CD4-positive, alpha-beta T cell (primary cell): Measurements from ENCODE around the gene LIN54. TPM values are rescaled to one million over a fixed set of nuclear protein-coding genes. Genes with fewer than 3 reads are reported as not detected.

Experiments used
- ATAC-seq: fragments of 200-7000 bp; cut with Tn5 transposase; one replicate; pipeline ENCODE4 v1.10.0; 2022; ENCODE audit warnings: mild to moderate bottlenecking; ENCODE audit not compliant: poor library complexity
- CTCF ChIA-PET: fragments of 350-600 bp; sonication (Branson Sonifier 250); formaldehyde crosslinking; loops from one replicate; lab custom pipeline; 2021; ENCODE audit warnings: antibody characterized with exemption, inconsistent platforms; lab: Charles Lee
- POLR2A ChIA-PET: fragments of 350-600 bp; sonication (Branson Sonifier 250); formaldehyde crosslinking; loops from one replicate; lab custom pipeline; 2021; ENCODE audit warnings: antibody characterized with exemption, inconsistent platforms; lab: Charles Lee
- DNase-seq, 14 experiments: peaks; one replicate each; pipeline ENCODE4 v3.0.0-alpha.2; 2013 to 2020; ENCODE audit warnings: mixed read lengths in 2 of 14
- H3K27ac ChIP-seq, 2 donors: one replicate each; pipeline versions ENCODE4 v1.5.1 to v1.7.0; 2013; ENCODE audit warnings: low read length in 2 of 2, low read depth in 1 of 2, mild to moderate bottlenecking in 1 of 2
- H3K27me3 ChIP-seq, 2 experiments: 1 replicate in 1 of 2; 2 replicates in 1 of 2; pipeline versions ENCODE4 v1.6.1 to v1.7.0; 2013; ENCODE audit warnings: low read length in 2 of 2, control low read depth in 1 of 2, mild to moderate bottlenecking in 1 of 2, moderate library complexity in 1 of 2; ENCODE audit not compliant: insufficient read depth in 2 of 2, control insufficient read depth in 1 of 2
- H3K36me3 ChIP-seq: one replicate; pipeline ENCODE4 v1.6.1; 2013; ENCODE audit warnings: low read length, control low read depth; ENCODE audit not compliant: insufficient read depth
- H3K4me1 ChIP-seq: one replicate; pipeline ENCODE4 v1.6.1; 2013; ENCODE audit warnings: low read length, control low read depth; ENCODE audit not compliant: insufficient read depth
- H3K4me3 ChIP-seq: one replicate; pipeline ENCODE4 v1.5.1; 2013; ENCODE audit warnings: mild to moderate bottlenecking, low read length, moderate library complexity
- H3K9me3 ChIP-seq, 2 experiments: 1 replicate in 1 of 2; 2 replicates in 1 of 2; pipeline versions ENCODE4 v1.6.1 to v1.7.0; 2013; ENCODE audit warnings: low read length in 2 of 2, mild to moderate bottlenecking in 2 of 2, control low read depth in 1 of 2, moderate library complexity in 1 of 2; ENCODE audit not compliant: control insufficient read depth in 1 of 2, insufficient read depth in 1 of 2
- H3K27ac Mint-ChIP-seq: one replicate; pipeline ENCODE4 v1.8.0; 2020; ENCODE audit warnings: mixed read lengths
- H3K27me3 Mint-ChIP-seq: one replicate; pipeline ENCODE4 v1.8.0; 2021; ENCODE audit warnings: mixed read lengths
- H3K36me3 Mint-ChIP-seq: one replicate; pipeline ENCODE4 v1.8.0; 2021; ENCODE audit warnings: low read depth, mixed read lengths
- H3K4me1 Mint-ChIP-seq: one replicate; pipeline ENCODE4 v1.8.0; 2021; ENCODE audit warnings: low read depth, mixed read lengths
- H3K4me3 Mint-ChIP-seq: one replicate; pipeline ENCODE4 v1.8.0; 2020; ENCODE audit warnings: mild to moderate bottlenecking, mixed read lengths
- H3K9me3 Mint-ChIP-seq: one replicate; pipeline ENCODE4 v1.8.0; 2020; ENCODE audit warnings: mixed read lengths
- intact Hi-C, 2 experiments: fragments of 100-400 bp; cut with DNase I in 1 of 2; cut with micrococcal nuclease in 1 of 2; formaldehyde crosslinking; loops; one replicate each; pipeline versions ENCODE4 v1.15.1 to v1.9.0; 2023 to 2025; cut with DNase I, micrococcal nuclease
- total RNA-seq, 174 experiments: library from RNA in 2 of 174; stranded (reverse) in 2 of 174; gene quantifications; one replicate each; pipeline ENCODE4 v1.2.3 and lab custom pipeline; 2021 to 2026
- TF ChIP-seq, protein P1 (sequence below): fragments of 200-600 bp; IDR thresholded peaks from one replicate; pipeline ENCODE4 v1.8.0; 2022; ENCODE audit warnings: antibody characterized with exemption, mild to moderate bottlenecking

Gene LIN54
- total RNA-seq, 2 experiments from 2014 or later = 11.0 to 12.1 TPM

DNA sequence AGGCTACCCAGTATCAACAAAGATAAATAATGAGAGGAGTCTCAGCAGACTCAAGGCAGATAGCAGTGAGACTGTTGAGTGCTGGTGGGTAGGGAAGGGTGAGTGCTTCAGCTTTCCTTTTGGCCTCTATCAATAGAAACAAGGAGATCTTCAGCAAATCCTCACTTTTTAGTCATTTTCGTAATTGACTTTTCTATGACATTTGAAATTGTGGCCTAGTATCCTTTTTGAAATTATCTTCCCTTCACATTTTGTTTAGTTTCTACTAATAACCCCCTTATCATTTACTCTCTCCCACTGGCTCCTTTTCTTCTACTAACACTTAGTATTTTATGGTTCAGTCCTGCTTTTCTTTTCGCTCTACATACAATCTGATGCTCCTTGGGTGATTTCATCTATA, 44.9 kb downstream of the LIN54 start:
- Histone ChIP-seq H3K27ac (no peak overlapping the region), H3K4me1 (no peaks in the 10 kb centered on the region), H3K27me3 (no peaks in the 10 kb centered on the region), H3K4me3 (no peak overlapping the region), H3K36me3 (peaks cover 43% of the 10 kb centered on the region), H3K9me3 (no peaks in the 10 kb centered on the region)
- POLR2A ChIA-PET = no interaction called here
- Mint-ChIP-seq H3K27ac (no peak overlapping the region), H3K36me3 (peaks cover 81% of the 10 kb centered on the region), H3K27me3 (no peaks in the 10 kb centered on the region), H3K4me3 (no peak overlapping the region), H3K4me1 (no peaks in the 10 kb centered on the region), H3K9me3 (no peaks in the 10 kb centered on the region)
- TF ChIP-seq, protein P1, sequence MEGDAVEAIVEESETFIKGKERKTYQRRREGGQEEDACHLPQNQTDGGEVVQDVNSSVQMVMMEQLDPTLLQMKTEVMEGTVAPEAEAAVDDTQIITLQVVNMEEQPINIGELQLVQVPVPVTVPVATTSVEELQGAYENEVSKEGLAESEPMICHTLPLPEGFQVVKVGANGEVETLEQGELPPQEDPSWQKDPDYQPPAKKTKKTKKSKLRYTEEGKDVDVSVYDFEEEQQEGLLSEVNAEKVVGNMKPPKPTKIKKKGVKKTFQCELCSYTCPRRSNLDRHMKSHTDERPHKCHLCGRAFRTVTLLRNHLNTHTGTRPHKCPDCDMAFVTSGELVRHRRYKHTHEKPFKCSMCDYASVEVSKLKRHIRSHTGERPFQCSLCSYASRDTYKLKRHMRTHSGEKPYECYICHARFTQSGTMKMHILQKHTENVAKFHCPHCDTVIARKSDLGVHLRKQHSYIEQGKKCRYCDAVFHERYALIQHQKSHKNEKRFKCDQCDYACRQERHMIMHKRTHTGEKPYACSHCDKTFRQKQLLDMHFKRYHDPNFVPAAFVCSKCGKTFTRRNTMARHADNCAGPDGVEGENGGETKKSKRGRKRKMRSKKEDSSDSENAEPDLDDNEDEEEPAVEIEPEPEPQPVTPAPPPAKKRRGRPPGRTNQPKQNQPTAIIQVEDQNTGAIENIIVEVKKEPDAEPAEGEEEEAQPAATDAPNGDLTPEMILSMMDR = no peak
- intact Hi-C loops = no loop called here
- ATAC-seq = no peak
- DNase-seq = no peak
- CTCF ChIA-PET = no interaction called here

DNA sequence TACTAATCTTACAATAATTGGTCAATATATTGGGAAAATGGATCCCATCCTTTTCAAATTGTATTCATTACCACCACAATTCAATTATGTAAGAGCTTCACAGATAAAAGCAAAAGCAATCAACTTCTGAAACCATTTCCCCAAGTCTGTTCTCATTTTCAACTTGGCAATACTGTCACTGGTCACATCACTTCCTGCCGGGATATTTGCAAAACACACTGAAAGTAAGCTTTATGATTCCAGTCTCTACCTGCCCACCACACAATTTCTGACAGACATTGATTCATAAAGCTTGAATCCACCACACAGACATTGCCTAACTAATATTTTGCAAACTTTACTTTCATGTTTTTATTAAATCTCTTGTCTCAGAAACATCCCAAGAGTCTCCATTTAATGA, 53.6 kb downstream of the LIN54 start:
- Mint-ChIP-seq H3K27ac (no peak overlapping the region), H3K4me1 (peaks cover 14% of the 10 kb centered on the region), H3K9me3 (no peaks in the 10 kb centered on the region), H3K27me3 (no peaks in the 10 kb centered on the region), H3K36me3 (peaks cover 48% of the 10 kb centered on the region), H3K4me3 (no peak overlapping the region)
- H3K36me3 ChIP-seq = peaks cover 10% of the 10 kb centered on the region
- H3K4me1 ChIP-seq = no peaks in the 10 kb centered on the region
- ATAC-seq (no peak), DNase-seq (no peak)
- H3K9me3 ChIP-seq = no peaks in the 10 kb centered on the region
- H3K27me3 ChIP-seq = no peaks in the 10 kb centered on the region
- ChIA-PET CTCF (no interaction called here), POLR2A (no interaction called here)
- no peak overlapping the region for H3K4me3 ChIP-seq
- H3K27ac ChIP-seq = no peak overlapping the region
- TF ChIP-seq, protein P1 = no peak
- intact Hi-C loops = no loop called here

DNA sequence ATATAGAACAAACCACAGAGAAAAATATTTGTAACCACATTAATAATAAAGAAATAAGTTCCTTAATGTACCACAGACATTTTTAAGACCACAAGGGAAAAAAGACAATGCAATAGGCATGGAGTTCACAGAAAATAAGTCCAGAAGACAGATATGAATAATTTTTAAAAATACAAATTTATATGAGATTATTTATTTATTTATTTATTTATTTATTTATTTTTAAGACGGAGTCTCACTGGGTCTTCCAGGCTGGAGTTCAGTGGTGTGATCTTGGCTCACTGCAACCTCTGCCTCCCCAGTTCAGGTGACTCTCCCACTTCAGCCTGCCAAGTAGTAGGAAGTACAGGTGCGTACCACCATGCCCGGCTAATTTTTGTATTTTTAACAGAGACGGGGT, 56.4 kb downstream of the LIN54 start:
- no peaks in the 10 kb centered on the region for H3K9me3 Mint-ChIP-seq
- ATAC-seq (no peak), DNase-seq (no peak)
- Histone ChIP-seq H3K27ac (no peak overlapping the region), H3K4me3 (no peak overlapping the region), H3K27me3 (no peaks in the 10 kb centered on the region), H3K4me1 (no peaks in the 10 kb centered on the region), H3K9me3 (no peaks in the 10 kb centered on the region), H3K36me3 (no peaks in the 10 kb centered on the region)
- no peak overlapping the region for H3K27ac Mint-ChIP-seq
- POLR2A ChIA-PET = no interaction called here
- no peak overlapping the region for H3K4me3 Mint-ChIP-seq
- H3K36me3 Mint-ChIP-seq = peaks cover 31% of the 10 kb centered on the region
- H3K4me1 Mint-ChIP-seq = peaks cover 14% of the 10 kb centered on the region
- CTCF ChIA-PET = no interaction called here
- intact Hi-C loops = no loop called here
- TF ChIP-seq, protein P1 = no peak
- no peaks in the 10 kb centered on the region for H3K27me3 Mint-ChIP-seq
